GM18508 (cell line): ENCODE data around the gene CTAGE6.
"Not testable (repeated sequence)": the region's sequence is repeated elsewhere in the genome, so short reads cannot be mapped to it uniquely, and the experiment has no call there.

ENCODE experiments used
- ATAC-seq: cut with Tn5 transposase; IDR thresholded peaks from one replicate; pipeline ENCODE4 v1.9.1; 2021; ENCODE audit warnings: moderate number of reproducible peaks; ENCODE audit not compliant: insufficient read depth, unreplicated experiment

Gene CTAGE6

GRCh38 chr7:143757596-143757995, at the start of gene CTAGE6:
Gene CTAGE6 (minus strand): TSS chr7:143757696. CDS start chr7:143757658, 38 bp downstream.
- not testable (repeated sequence) for ATAC-seq

- not testable (repeated sequence) for ATAC-seq
Measured at GRCh38 chr7:143806664-143807071, 49.2 kb upstream of the CTAGE6 start.

- ATAC-seq = not testable (repeated sequence)
Measured at GRCh38 chr7:143797896-143798290, 40.4 kb upstream of the CTAGE6 start.

- ATAC-seq = not testable (repeated sequence)
Measured at GRCh38 chr7:143797119-143797895, 39.8 kb upstream of the CTAGE6 start.

- ATAC-seq = not testable (repeated sequence)
Measured at GRCh38 chr7:143795653-143796052, 38.2 kb upstream of the CTAGE6 start.

GRCh38 chr7:143792633-143793032, 35.1 kb upstream of the CTAGE6 start:
- not testable (repeated sequence) for ATAC-seq

- not testable (repeated sequence) for ATAC-seq
Measured at GRCh38 chr7:143785415-143786182, 28.1 kb upstream of the CTAGE6 start.

GRCh38 chr7:143779591-143779990, 22.1 kb upstream of the CTAGE6 start:
- not testable (repeated sequence) for ATAC-seq

GRCh38 chr7:143772738-143773468, 15.4 kb upstream of the CTAGE6 start:
- not testable (repeated sequence) for ATAC-seq

- ATAC-seq = not testable (repeated sequence)
Measured at GRCh38 chr7:143767531-143767930, 10.0 kb upstream of the CTAGE6 start.

- ATAC-seq = not testable (repeated sequence)
Measured at GRCh38 chr7:143765678-143766077, 8.2 kb upstream of the CTAGE6 start.

- ATAC-seq = not testable (repeated sequence)
Measured at GRCh38 chr7:143763065-143763464, 5.6 kb upstream of the CTAGE6 start.

- ATAC-seq = not testable (repeated sequence)
Measured at GRCh38 chr7:143745340-143745739, 12.2 kb downstream of the CTAGE6 start.

GRCh38 chr7:143737037-143737819, 20.3 kb downstream of the CTAGE6 start:
- not testable (repeated sequence) for ATAC-seq

- no peak for ATAC-seq
Measured at GRCh38 chr7:143735962-143736361, 21.5 kb downstream of the CTAGE6 start.

- ATAC-seq = no peak
Measured at GRCh38 chr7:143733876-143734275, 23.6 kb downstream of the CTAGE6 start.

- no peak for ATAC-seq
Measured at GRCh38 chr7:143728333-143728862, 29.1 kb downstream of the CTAGE6 start.

GRCh38 chr7:143727561-143727960, 29.9 kb downstream of the CTAGE6 start:
- ATAC-seq = not testable (repeated sequence)

GRCh38 chr7:143726143-143726542, 31.4 kb downstream of the CTAGE6 start:
- ATAC-seq = not testable (repeated sequence)
